Measurements from ENCODE around the gene ABCA2. TPM values are rescaled to one million over a fixed set of nuclear protein-coding genes. Genes with fewer than 3 reads are reported as not detected.

Gene ABCA2
- total and polyA plus RNA-seq, 8 donors: 7.3 to 385 (median 44.2) TPM

DNA sequence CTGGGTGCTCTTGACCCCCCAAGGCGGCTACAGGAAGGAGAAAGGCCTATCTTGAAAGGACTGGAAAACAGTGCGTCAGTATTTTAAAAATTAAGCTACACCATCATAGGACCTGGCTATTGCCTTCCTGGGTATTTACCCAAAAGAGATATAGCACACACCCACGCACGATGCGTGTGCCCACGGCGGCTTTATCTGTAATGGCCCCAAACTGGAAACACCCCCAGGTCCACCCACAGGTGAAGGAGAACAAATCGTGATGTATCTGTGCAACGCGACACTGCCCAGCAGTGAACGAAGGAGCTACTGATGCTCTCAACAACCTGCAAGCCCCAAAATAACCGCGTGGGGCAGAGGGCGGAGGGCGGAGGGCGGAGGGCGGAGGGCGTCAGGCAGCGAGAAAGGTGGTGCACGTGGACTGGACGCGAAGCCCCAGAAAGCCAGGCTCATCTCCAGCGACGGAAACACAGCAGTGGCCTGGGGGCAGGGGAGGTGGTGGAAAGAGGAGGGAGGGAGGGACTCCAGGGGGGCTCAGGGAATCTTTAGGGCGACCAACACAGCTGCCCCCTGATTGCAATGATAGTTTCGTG lies 63.1 kb downstream of the ABCA2 start:
- DNase-seq: no peak
- no peak for TF ChIP-seq POLR2A (IDR thresholded peaks at IDR 0.05)
- TF ChIP-seq, protein P1, sequence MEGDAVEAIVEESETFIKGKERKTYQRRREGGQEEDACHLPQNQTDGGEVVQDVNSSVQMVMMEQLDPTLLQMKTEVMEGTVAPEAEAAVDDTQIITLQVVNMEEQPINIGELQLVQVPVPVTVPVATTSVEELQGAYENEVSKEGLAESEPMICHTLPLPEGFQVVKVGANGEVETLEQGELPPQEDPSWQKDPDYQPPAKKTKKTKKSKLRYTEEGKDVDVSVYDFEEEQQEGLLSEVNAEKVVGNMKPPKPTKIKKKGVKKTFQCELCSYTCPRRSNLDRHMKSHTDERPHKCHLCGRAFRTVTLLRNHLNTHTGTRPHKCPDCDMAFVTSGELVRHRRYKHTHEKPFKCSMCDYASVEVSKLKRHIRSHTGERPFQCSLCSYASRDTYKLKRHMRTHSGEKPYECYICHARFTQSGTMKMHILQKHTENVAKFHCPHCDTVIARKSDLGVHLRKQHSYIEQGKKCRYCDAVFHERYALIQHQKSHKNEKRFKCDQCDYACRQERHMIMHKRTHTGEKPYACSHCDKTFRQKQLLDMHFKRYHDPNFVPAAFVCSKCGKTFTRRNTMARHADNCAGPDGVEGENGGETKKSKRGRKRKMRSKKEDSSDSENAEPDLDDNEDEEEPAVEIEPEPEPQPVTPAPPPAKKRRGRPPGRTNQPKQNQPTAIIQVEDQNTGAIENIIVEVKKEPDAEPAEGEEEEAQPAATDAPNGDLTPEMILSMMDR (IDR thresholded peaks at IDR 0.05): no peak
- no peak for TF ChIP-seq EP300 (IDR thresholded peaks at IDR 0.05)
- TF ChIP-seq POLR2AphosphoS5 (IDR thresholded peaks at IDR 0.05): no peak
- Histone ChIP-seq H3K27me3 (peaks cover 0 to 16% (median 0%) of the 10 kb centered on the region in 3 donors), H3K4me3 (no peak overlapping the region), H3K27ac (no peak overlapping the region), H3K4me1 (peaks cover 18 to 35% (median 29%) of the 10 kb centered on the region in 4 donors), H3K36me3 (no peaks in the 10 kb centered on the region), H3K9me3 (no peaks in the 10 kb centered on the region)
- 74 to 80% (median 77%) methylated on average over 26 of the region's 26 CpGs for WGBS, 5 donors
- intact Hi-C loops (cut with DNase I; ENCODE audit: low total_unique reads): no loop called here

DNA sequence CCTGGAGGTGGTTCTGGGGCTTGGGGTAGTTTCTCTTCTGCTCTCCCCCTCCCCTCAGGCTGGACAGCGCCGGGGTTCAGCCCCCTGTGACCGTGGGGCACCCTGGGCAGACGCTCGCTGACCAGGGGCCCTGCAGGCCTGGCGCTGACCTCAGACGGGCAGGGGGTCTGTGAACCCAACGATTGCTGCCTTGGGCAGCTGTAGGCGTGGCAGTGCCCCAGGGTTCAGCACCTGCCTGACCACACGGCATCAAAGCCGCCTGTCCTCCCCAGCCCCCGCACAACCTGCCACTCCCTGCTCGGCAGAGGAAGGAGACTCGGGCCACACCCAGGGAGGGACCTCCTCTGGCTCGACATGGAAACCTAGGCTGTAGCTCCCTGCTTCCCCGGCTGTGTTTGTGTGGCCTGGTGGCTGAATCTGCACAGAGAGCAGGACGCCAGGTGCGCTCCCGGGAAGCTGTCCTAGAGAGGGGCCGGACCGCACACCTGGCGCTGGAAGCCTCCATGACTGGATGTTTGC lies 63.8 kb downstream of the ABCA2 start:
- 34 to 62% (median 46%) methylated on average over 7 to 22 of the region's 22 CpGs for WGBS, 5 donors
- TF ChIP-seq POLR2A (IDR thresholded peaks at IDR 0.05) (no peak), EP300 (IDR thresholded peaks at IDR 0.05) (no peak), POLR2AphosphoS5 (IDR thresholded peaks at IDR 0.05) (no peak)
- TF ChIP-seq, protein P1 (IDR thresholded peaks at IDR 0.05): no peak
- intact Hi-C loops (cut with DNase I; ENCODE audit: low total_unique reads): no loop called here
- H3K27me3 ChIP-seq: peaks cover 0 to 16% (median 0%) of the 10 kb centered on the region in 3 donors
- H3K4me1 ChIP-seq: peaks cover 18 to 35% (median 29%) of the 10 kb centered on the region in 4 donors
- no peaks in the 10 kb centered on the region for H3K9me3 ChIP-seq
- H3K36me3 ChIP-seq: no peaks in the 10 kb centered on the region
- no peak overlapping the region for H3K27ac ChIP-seq
- DNase-seq: peak; percentile 48 to 77
- no peak overlapping the region for H3K4me3 ChIP-seq

DNA sequence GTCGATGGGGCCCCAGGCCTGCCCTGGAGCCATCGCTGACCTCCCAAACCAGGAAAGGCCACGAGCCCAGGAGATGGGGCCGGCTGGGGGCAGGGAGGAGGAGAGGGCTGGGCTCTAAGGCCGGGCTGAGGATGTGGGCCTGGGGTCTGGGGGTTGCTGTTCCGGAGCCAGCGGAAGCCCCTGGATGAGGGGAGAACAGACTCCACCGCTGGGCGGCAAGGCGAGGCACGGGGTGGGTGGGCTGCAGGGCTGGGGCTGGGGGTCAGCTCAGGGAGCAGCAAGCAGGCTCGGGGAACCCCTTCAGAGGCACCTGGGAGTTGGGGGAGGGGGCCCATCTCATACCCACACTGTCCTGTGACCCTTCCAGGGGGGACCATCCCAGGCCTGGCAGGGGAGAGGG lies 64.3 kb downstream of the ABCA2 start:
- 85 to 93% (median 89%) methylated on average over 9 to 12 of the region's 12 CpGs for WGBS, 5 donors
- Histone ChIP-seq H3K4me3 (no peak overlapping the region), H3K36me3 (no peaks in the 10 kb centered on the region), H3K27ac (no peak overlapping the region), H3K9me3 (no peaks in the 10 kb centered on the region), H3K4me1 (peaks cover 18 to 35% (median 29%) of the 10 kb centered on the region in 4 donors), H3K27me3 (peaks cover 0 to 16% (median 0%) of the 10 kb centered on the region in 3 donors)
- DNase-seq: no peak
- no peak for TF ChIP-seq POLR2A (IDR thresholded peaks at IDR 0.05)
- no peak for TF ChIP-seq EP300 (IDR thresholded peaks at IDR 0.05)
- TF ChIP-seq POLR2AphosphoS5 (IDR thresholded peaks at IDR 0.05): no peak
- TF ChIP-seq, protein P1 (IDR thresholded peaks at IDR 0.05): no peak
- intact Hi-C loops (cut with DNase I; ENCODE audit: low total_unique reads): no loop called here

- intact Hi-C loops (cut with DNase I; ENCODE audit: low total_unique reads): no loop called here
- Histone ChIP-seq H3K4me3 (no peak overlapping the region), H3K27me3 (peaks cover 0 to 14% (median 0%) of the 10 kb centered on the region in 3 donors), H3K4me1 (peaks cover 18 to 35% (median 29%) of the 10 kb centered on the region in 4 donors), H3K9me3 (no peaks in the 10 kb centered on the region), H3K36me3 (no peaks in the 10 kb centered on the region), H3K27ac (no peak overlapping the region)
- no peak for DNase-seq
- TF ChIP-seq POLR2AphosphoS5 (IDR thresholded peaks at IDR 0.05) (no peak), EP300 (IDR thresholded peaks at IDR 0.05) (no peak), POLR2A (IDR thresholded peaks at IDR 0.05) (no peak)
- TF ChIP-seq, protein P1 (IDR thresholded peaks at IDR 0.05): no peak
- 85 to 94% (median 88%) methylated on average over 11 to 15 of the region's 15 CpGs for WGBS, 5 donors
Observed at GRCh38 chr9:136963341-136963740, 64.7 kb downstream of the ABCA2 start.

Data from stomach (tissue), 9 donors.